HEK293T (cell line): ENCODE results near the gene GPS1.

ENCODE experiments used
- CTCF ChIA-PET: fragments of 350-600 bp; formaldehyde crosslinking; extraction: SDS; loops from one replicate; lab custom pipeline; 2021; ENCODE audit warnings: antibody characterized with exemption, inconsistent platforms; lab: Yijun Ruan, JAX
- POLR2A ChIA-PET: fragments of 350-600 bp; formaldehyde crosslinking; extraction: SDS; loops from one replicate; lab custom pipeline; 2020; ENCODE audit warnings: antibody characterized with exemption, inconsistent platforms; lab: Yijun Ruan, JAX
- DNase-seq: peaks from one replicate; pipeline ENCODE4 v3.0.0; 2012; ENCODE audit warnings: mixed read lengths; ENCODE audit errors: extremely low spot score
- ARNT ChIP-seq: fragments of 450-650 bp; IDR thresholded peaks from 2 replicates; pipeline ENCODE4 v1.6.1; 2017; ENCODE audit warnings: mild to moderate bottlenecking
- BHLHE40 ChIP-seq: fragments of 450-650 bp; IDR thresholded peaks from 2 replicates; pipeline ENCODE4 v1.6.1; 2016; ENCODE audit warnings: mild to moderate bottlenecking, moderate library complexity, borderline replicate concordance
- CTBP1 ChIP-seq: fragments of 450-650 bp; IDR thresholded peaks from 2 replicates; pipeline ENCODE4 v1.6.1; 2016; ENCODE audit warnings: borderline replicate concordance
- ELF4 ChIP-seq: fragments of 450-650 bp; IDR thresholded peaks from 2 replicates; pipeline ENCODE4 v1.6.1; 2017; ENCODE audit warnings: antibody characterized with exemption
- FOXA1 ChIP-seq: fragments of 450-650 bp; IDR thresholded peaks from 2 replicates; pipeline ENCODE4 v1.6.1; 2016; ENCODE audit warnings: mild to moderate bottlenecking
- FOXK2 ChIP-seq: fragments of 450-650 bp; IDR thresholded peaks from 2 replicates; pipeline ENCODE4 v1.6.1; 2016; ENCODE audit warnings: mild to moderate bottlenecking
- FOXM1 ChIP-seq: fragments of 450-650 bp; IDR thresholded peaks from 2 replicates; pipeline ENCODE4 v1.6.1; 2017; ENCODE audit warnings: mild to moderate bottlenecking, borderline replicate concordance
- HDGF ChIP-seq: fragments of 450-650 bp; IDR thresholded peaks from 2 replicates; pipeline ENCODE4 v1.6.1; 2017; ENCODE audit warnings: antibody characterized with exemption, borderline replicate concordance
- L3MBTL2 ChIP-seq: fragments of 450-650 bp; conservative IDR thresholded peaks from 2 replicates; pipeline ENCODE4 v1.6.1; 2016; ENCODE audit warnings: mild to moderate bottlenecking
- LEF1 ChIP-seq: fragments of 450-650 bp; IDR thresholded peaks from 2 replicates; pipeline ENCODE4 v1.6.1; 2017; ENCODE audit warnings: mild to moderate bottlenecking, borderline replicate concordance
- NFRKB ChIP-seq: fragments of 450-650 bp; IDR thresholded peaks from 2 replicates; pipeline ENCODE4 v1.6.1; 2016; ENCODE audit warnings: mild to moderate bottlenecking, moderate library complexity
- SP1 ChIP-seq: fragments of 450-650 bp; IDR thresholded peaks from 2 replicates; pipeline ENCODE4 v1.6.1; 2017
- SUZ12 ChIP-seq: fragments of 450-650 bp; IDR thresholded peaks from 2 replicates; pipeline ENCODE4 v1.6.1; 2016; ENCODE audit warnings: mild to moderate bottlenecking
- TARDBP ChIP-seq: fragments of 450-650 bp; IDR thresholded peaks from 2 replicates; pipeline ENCODE4 v1.6.1; 2016
- ZNF384 ChIP-seq: fragments of 450-650 bp; IDR thresholded peaks from 2 replicates; pipeline ENCODE4 v1.6.1; 2016
- TF ChIP-seq, protein P1 (sequence below): fragments of 450-650 bp; IDR thresholded peaks from 2 replicates; pipeline ENCODE4 v1.6.1; 2016

The GPS1 gene

GRCh38 chr17:82050152-82050760 is 1.4 kb upstream of the GPS1 start:
- DNase-seq = no peak
- ChIA-PET POLR2A (interaction anchor here (1.8 to 2.7 kb wide), 4 partner anchors 8 to 48 kb away, joined by 4 to 17 read pairs (median 11); partner anchors contain the start of genes DCXR, FASN and RAC3), CTCF (interaction anchor here (0.5 to 1.7 kb wide), 4 partner anchors 10 to 89 kb away, joined by 3 to 5 read pairs (median 3); partner anchors contain the start of gene DCXR)

DNA sequence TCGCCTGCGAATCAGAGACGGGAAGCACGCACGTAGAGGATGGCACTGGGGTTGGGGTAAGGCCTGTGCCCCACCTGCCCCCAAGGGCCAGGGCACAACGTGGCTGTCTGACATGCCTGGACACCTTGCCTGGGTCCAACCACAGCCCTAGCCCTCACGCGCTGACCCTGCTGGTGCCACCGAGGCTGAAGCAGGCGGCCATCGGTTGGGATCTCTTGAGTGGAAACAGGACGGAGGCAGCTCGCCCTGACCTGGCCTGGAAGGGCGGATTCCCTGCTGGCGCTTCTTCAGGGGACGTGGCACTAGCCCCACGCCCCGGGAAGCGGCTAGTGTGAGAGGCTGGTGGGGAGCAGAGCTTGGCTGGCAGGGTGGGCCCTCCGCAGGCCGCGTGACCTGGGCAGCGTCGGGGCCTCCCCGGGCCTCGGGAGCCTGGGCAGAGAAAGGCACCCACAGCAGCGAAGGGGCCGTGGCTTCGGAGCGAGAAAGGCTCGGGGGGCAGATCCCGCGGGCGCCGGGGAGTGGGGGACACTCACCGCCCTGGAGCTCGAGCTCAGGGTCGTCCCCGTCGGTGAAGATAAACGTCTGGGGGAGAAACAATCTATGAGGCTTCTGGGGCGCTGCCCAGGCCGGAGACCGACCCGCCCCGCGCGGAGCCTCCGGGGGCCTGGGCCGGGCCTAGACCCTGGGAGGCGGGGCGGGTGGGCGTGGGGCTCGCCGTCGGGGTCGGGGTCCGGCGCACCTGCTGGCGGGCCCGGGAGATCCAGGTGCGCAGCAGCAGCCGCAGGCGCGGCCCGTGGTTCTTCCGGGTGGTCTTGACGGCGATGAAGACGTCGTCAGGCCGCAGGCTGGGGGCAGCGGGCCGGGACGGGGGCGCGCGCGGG is 697 bp upstream of the GPS1 start:
- TF ChIP-seq ZNF384 (no peak), FOXK2 (no peak), NFRKB (no peak), FOXM1 (no peak), TARDBP (no peak), BHLHE40 (no peak), FOXA1 (no peak)
- TF ChIP-seq, protein P1, sequence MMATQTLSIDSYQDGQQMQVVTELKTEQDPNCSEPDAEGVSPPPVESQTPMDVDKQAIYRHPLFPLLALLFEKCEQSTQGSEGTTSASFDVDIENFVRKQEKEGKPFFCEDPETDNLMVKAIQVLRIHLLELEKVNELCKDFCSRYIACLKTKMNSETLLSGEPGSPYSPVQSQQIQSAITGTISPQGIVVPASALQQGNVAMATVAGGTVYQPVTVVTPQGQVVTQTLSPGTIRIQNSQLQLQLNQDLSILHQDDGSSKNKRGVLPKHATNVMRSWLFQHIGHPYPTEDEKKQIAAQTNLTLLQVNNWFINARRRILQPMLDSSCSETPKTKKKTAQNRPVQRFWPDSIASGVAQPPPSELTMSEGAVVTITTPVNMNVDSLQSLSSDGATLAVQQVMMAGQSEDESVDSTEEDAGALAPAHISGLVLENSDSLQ = no peak
- CTCF ChIA-PET = interaction anchor here (0.5 to 1.7 kb wide), 3 partner anchors 11 to 16 kb away, joined by 3 to 5 read pairs (median 3); partner anchors contain the start of gene DCXR
- POLR2A ChIA-PET = interaction anchor here (1.8 to 6.3 kb wide), 5 partner anchors 8 to 48 kb away, joined by 4 to 46 read pairs (median 15); partner anchors contain the start of genes DCXR, DUS1L, FASN and RAC3
- no peak for DNase-seq

More at GRCh38 chr17:82050152-82050760, 1.4 kb upstream of the GPS1 start:
- TF ChIP-seq HDGF (no peak), BHLHE40 (no peak), ELF4 (no peak), LEF1 (no peak), L3MBTL2 (no peak), ZNF384 (no peak), FOXM1 (no peak), SUZ12 (no peak), CTBP1 (no peak), ARNT (no peak), FOXK2 (no peak), FOXA1 (no peak)
- TF ChIP-seq, protein P1 = no peak

DNA sequence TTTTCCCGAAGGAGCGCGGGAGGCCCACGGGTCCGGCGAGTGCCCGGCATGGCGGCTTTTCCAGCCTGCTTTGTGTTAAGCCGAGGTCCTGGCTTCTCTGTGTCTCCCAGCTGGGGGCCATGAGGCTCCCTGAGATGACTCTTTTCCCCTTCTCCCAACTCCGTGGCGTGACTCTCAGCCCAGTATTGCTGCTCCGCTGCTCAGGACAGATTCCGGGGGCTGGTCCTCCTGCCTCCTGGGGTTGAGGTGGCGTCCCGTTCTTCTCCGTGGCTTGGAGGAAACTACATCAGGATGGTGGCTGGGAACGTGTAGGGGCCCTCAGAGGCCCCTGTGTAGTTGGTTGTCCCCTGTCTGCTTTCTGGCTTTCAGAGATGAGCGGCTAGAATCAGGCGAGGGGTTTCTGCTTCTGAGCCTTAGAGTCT is 951 bp downstream of the GPS1 start:
- ChIA-PET CTCF (no interaction called here), POLR2A (interaction anchor here (0.9 to 6.3 kb wide), 5 partner anchors 11 to 46 kb away, joined by 3 to 46 read pairs (median 6); partner anchors contain the start of genes CENPX, DCXR, DUS1L and FASN)
- no peak for TF ChIP-seq ELF4
- TF ChIP-seq FOXM1 = no peak
- TF ChIP-seq BHLHE40 = no peak
- TF ChIP-seq SUZ12 = no peak
- TF ChIP-seq NFRKB = no peak
- TF ChIP-seq ARNT = no peak
- TF ChIP-seq ZNF384 = no peak
- no peak for TF ChIP-seq L3MBTL2
- no peak for TF ChIP-seq HDGF
- TF ChIP-seq CTBP1 = no peak
- no peak for TF ChIP-seq FOXK2
- TF ChIP-seq FOXA1 = no peak
- DNase-seq = no peak

DNA sequence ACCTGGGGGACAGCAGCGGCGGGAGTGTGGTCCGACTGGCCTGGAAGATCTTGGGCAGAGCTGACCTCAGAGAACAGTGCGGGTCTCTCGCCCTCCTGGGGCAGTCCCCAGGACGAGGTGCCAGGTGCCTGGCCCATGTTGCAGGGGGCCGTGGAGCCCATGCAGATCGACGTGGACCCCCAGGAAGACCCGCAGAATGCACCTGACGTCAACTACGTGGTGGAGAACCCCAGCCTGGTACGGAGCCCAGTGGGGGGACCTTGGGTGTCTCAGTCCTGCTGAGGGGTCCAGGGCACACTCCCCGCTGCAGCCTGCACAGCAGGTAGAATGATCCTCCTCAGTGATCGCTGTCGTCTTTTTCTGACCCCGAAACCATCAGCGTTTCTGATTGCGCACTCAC is 1.4 kb downstream of the GPS1 start:
- POLR2A ChIA-PET = interaction anchor here (1.1 to 6.3 kb wide), 4 partner anchors 11 to 45 kb away, joined by 5 to 46 read pairs (median 8); partner anchors contain the start of genes CENPX, DCXR, DUS1L and FASN
- DNase-seq = no peak
- CTCF ChIA-PET = no interaction called here
- TF ChIP-seq ARNT (no peak), TARDBP (no peak), SUZ12 (no peak), ZNF384 (no peak), FOXK2 (no peak), CTBP1 (no peak)
- TF ChIP-seq, protein P1 = no peak

DNA sequence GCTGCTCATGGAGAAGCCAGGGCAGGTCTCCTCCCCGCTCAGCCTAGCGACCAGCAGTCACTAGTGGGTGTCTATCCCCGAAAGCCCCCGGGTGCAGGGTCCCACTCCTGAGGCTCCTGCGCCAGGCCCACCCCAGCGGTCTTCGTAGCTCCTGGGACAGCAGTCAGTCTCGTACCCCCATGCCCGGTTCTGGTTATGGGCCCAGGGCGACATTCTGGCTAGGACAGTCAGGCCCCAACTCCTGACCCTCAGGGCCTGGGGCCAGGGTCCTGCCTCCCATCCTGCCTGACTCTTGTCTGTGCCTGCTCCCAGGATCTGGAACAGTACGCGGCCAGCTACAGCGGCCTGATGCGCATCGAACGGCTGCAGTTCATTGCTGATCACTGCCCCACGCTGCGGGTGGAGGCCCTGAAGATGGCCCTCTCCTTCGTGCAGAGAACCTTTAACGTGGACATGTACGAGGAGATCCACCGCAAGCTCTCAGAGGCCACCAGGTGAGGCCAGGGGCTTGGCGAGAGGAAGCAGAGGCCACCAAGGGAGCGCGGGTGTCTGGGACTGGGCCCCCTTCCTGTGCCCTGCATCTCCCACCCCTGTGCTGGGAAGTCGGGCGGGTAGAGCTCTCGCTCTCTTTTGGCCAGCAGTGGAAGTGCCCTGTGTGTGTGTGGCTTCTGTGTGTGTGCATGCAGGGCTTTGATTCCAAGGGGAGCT is 2.0 kb downstream of the GPS1 start:
- TF ChIP-seq ZNF384 (no peak), LEF1 (no peak), NFRKB (no peak), HDGF (no peak), TARDBP (no peak), FOXA1 (no peak), SP1 (no peak), BHLHE40 (no peak), FOXM1 (no peak), SUZ12 (no peak), FOXK2 (no peak), ELF4 (no peak)
- TF ChIP-seq, protein P1 = no peak
- POLR2A ChIA-PET = interaction anchor here (0.6 to 6.3 kb wide), 4 partner anchors 10 to 30 kb away, joined by 3 to 46 read pairs (median 8); partner anchors contain the start of genes CENPX, DCXR, DUS1L and LRRC45
- CTCF ChIA-PET = no interaction called here
- no peak for DNase-seq
